Endothelial cell of umbilical vein (primary cell): Measurements from ENCODE around the gene CD320. TPM values are rescaled to one million over a fixed set of nuclear protein-coding genes. Genes with fewer than 3 reads are reported as not detected.

ENCODE experiments used
- polyA plus RNA-seq, 4 experiments: library from polyadenylated mRNA; depleted of rRNA in 3 of 4; stranded (reverse) in 3 of 4; unstranded in 1 of 4; fragments of >200 nt; gene quantifications; 2 replicates each; pipeline versions ENCODE4 v1.2.1 to v1.2.3, GENCODE V29; 2011 to 2012; ENCODE audit warnings: missing spikeins in 1 of 4
- total RNA-seq: library from RNA; stranded (reverse); gene quantifications from 2 replicates; pipeline ENCODE4 v1.2.3, GENCODE V29; 2021

CD320 gene
- total and polyA plus RNA-seq, 2 donors (not counting 3 experiments of a cell fraction or from before 2014, with no cell fraction given) = 84.9 to 190 TPM

Other genes starting within 250 kb of the CD320 start
- gene FBN3, start 158.8 kb downstream of the CD320 start, total RNA-seq = not detected in 2 replicates
- gene FBN3, start 158.8 kb downstream of the CD320 start, polyA plus RNA-seq = not detected in 2 replicates
- gene CERS4, start 99.0 kb downstream of the CD320 start, total RNA-seq = 2.5 and 4.9 TPM in 2 replicates
- gene CERS4, start 99.0 kb downstream of the CD320 start, polyA plus RNA-seq = 7.7 and 9.9 TPM in 2 replicates
- 60.2 and 62.0 TPM in 2 replicates for gene NDUFA7, start 13.0 kb upstream of the CD320 start, total RNA-seq
- 169 and 196 TPM in 2 replicates for gene NDUFA7, start 13.0 kb upstream of the CD320 start, polyA plus RNA-seq
- 1,555 and 1,664 TPM in 2 replicates for gene RPS28, start 13.1 kb upstream of the CD320 start, total RNA-seq
- 865 and 990 TPM in 2 replicates for gene RPS28, start 13.1 kb upstream of the CD320 start, polyA plus RNA-seq
- gene KANK3, start 34.9 kb upstream of the CD320 start, total RNA-seq = 26.3 and 30.0 TPM in 2 replicates
- 22.1 and 25.0 TPM in 2 replicates for gene KANK3, start 34.9 kb upstream of the CD320 start, polyA plus RNA-seq
- 3.9 and 4.6 TPM in 2 replicates for gene ANGPTL4, start 55.8 kb upstream of the CD320 start, total RNA-seq
- 14.1 and 18.5 TPM in 2 replicates for gene ANGPTL4, start 55.8 kb upstream of the CD320 start, polyA plus RNA-seq
- 92.2 and 99.8 TPM in 2 replicates for gene RAB11B, start 82.0 kb upstream of the CD320 start, total RNA-seq
- gene RAB11B, start 82.0 kb upstream of the CD320 start, polyA plus RNA-seq = 74.1 and 80.0 TPM in 2 replicates
- gene MARCHF2, start 104.9 kb upstream of the CD320 start, total RNA-seq = 40.1 and 43.5 TPM in 2 replicates
- gene MARCHF2, start 104.9 kb upstream of the CD320 start, polyA plus RNA-seq = 91.9 and 130 TPM in 2 replicates
- 288 and 301 TPM in 2 replicates for gene HNRNPM, start 136.6 kb upstream of the CD320 start, total RNA-seq
- gene HNRNPM, start 136.6 kb upstream of the CD320 start, polyA plus RNA-seq = 244 and 250 TPM in 2 replicates
- gene PRAM1, start 194.3 kb upstream of the CD320 start, total RNA-seq = 0.31 TPM in 1 of 2 replicates, not detected in the other
- gene PRAM1, start 194.3 kb upstream of the CD320 start, polyA plus RNA-seq = 0.14 TPM in 1 of 2 replicates, not detected in the other
- 14.5 and 20.6 TPM in 2 replicates for gene ZNF414, start 205.8 kb upstream of the CD320 start, total RNA-seq
- 10.6 and 11.6 TPM in 2 replicates for gene ZNF414, start 205.8 kb upstream of the CD320 start, polyA plus RNA-seq